ENCODE measurements around the gene HELLS. TPM values are rescaled to one million over a fixed set of nuclear protein-coding genes. Genes with fewer than 3 reads are reported as not detected.
"Not testable (repeated sequence)": the region's sequence is repeated elsewhere in the genome, so short reads cannot be mapped to it uniquely, and the experiment has no call there.

The HELLS gene
- total RNA-seq, 2 donors from 2014 or later, result 3.0 to 3.9 TPM

- no peak for DNase-seq
- no peak for ATAC-seq
- TF ChIP-seq CTCF (IDR thresholded peaks at IDR 0.05) (no peak), POLR2A (IDR thresholded peaks at IDR 0.05) (no peak)
- intact Hi-C loops (cut with DNase I), result no loop called here
- Histone ChIP-seq H3K27me3 (no peaks in the 10 kb centered on the region), H3K4me3 (peak overlapping the region; percentile 49 to 76), H3K36me3 (replicated peaks in 1 of 2; ENCODE audit: insufficient read depth in 1 of 2, low read depth in 2 of 2) (no peaks in the 10 kb centered on the region), H3K4me1 (peaks cover 21% of the 10 kb centered on the region), H3K9me3 (no peaks in the 10 kb centered on the region), H3K27ac (peak overlapping the region in 2 of 4 donors; percentile 59 to 80)
- 1% methylated on average over 24 to 25 of the region's 25 CpGs for WGBS, 2 donors
Measured at GRCh38 chr10:94546049-94546900, 687 bp downstream of the HELLS start.

- no peak for TF ChIP-seq CTCF (IDR thresholded peaks at IDR 0.05)
- no peak for TF ChIP-seq POLR2A (IDR thresholded peaks at IDR 0.05)
- DNase-seq, result no peak
- intact Hi-C loops (cut with DNase I), result no loop called here
Measured at GRCh38 chr10:94546901-94547185, 1.3 kb downstream of the HELLS start.

GRCh38 chr10:94549221-94549620 lies 3.6 kb downstream of the HELLS start:
- Histone ChIP-seq H3K4me1 (peaks cover 20% of the 10 kb centered on the region), H3K4me3 (no peak overlapping the region), H3K27me3 (no peaks in the 10 kb centered on the region), H3K36me3 (replicated peaks in 1 of 2; ENCODE audit: insufficient read depth in 1 of 2, low read depth in 2 of 2) (no peaks in the 10 kb centered on the region), H3K27ac (no peak overlapping the region), H3K9me3 (no peaks in the 10 kb centered on the region)
- DNase-seq (no peak), ATAC-seq (no peak)
- intact Hi-C loops (cut with DNase I), result no loop called here
- TF ChIP-seq POLR2A (IDR thresholded peaks at IDR 0.05) (no peak), CTCF (IDR thresholded peaks at IDR 0.05) (no peak)

More at GRCh38 chr10:94546901-94547185, 1.3 kb downstream of the HELLS start:
- no peaks in the 10 kb centered on the region for H3K27me3 ChIP-seq
- no peaks in the 10 kb centered on the region for H3K36me3 ChIP-seq (replicated peaks in 1 of 2; ENCODE audit: insufficient read depth in 1 of 2, low read depth in 2 of 2)
- 27 to 47% methylated on average over 1 of the region's 1 CpG for WGBS, 2 donors
- H3K27ac ChIP-seq, result no peak overlapping the region
- ATAC-seq, result no peak
- no peak overlapping the region for H3K4me3 ChIP-seq
- H3K4me1 ChIP-seq, result peaks cover 21% of the 10 kb centered on the region
- no peaks in the 10 kb centered on the region for H3K9me3 ChIP-seq

DNA sequence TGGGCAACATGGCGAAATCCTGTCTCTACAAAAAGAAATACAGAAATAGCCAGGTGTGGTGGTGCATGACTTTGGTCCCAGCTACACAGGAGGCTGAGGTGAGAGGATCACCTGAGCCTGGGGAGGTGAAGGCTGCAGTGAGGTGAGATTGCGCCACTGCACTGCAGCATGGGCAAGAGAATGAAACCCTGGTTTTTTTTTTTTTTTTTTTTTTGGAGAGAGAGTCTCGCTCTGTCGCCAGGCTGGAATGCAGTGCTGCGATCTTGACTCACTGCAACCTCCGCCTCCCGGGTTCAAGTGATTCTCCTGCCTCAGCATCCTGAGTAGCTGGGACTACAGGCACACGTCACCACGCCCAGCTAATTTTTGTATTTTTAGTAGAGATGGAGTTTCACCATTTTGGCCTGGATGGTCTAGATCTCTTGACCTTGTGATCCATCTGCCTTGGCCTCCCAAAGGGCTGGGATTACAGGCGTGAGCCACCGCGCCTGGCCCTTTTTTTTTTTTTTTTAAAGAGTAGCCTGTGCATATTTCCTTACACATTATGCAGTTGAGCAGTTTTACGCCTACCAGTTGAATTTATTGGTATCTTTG lies 22.2 kb downstream of the HELLS start:
- H3K36me3 ChIP-seq (replicated peaks in 1 of 2; ENCODE audit: insufficient read depth in 1 of 2, low read depth in 2 of 2); H3K4me1 ChIP-seq; ATAC-seq; H3K4me3 ChIP-seq; DNase-seq; H3K9me3 ChIP-seq; intact Hi-C loops (cut with DNase I); H3K27me3 ChIP-seq; H3K27ac ChIP-seq: not testable (repeated sequence)
- 94 to 96% methylated on average over 13 of the region's 13 CpGs for WGBS, 2 donors

- no peak overlapping the region for H3K27ac ChIP-seq
- H3K4me1 ChIP-seq, result no peaks in the 10 kb centered on the region
- intact Hi-C loops (cut with DNase I), result no loop called here
- DNase-seq (no peak), ATAC-seq (no peak)
- no peaks in the 10 kb centered on the region for H3K27me3 ChIP-seq
- no peaks in the 10 kb centered on the region for H3K36me3 ChIP-seq (replicated peaks in 1 of 2; ENCODE audit: insufficient read depth in 1 of 2, low read depth in 2 of 2)
- TF ChIP-seq CTCF (IDR thresholded peaks at IDR 0.05) (no peak), POLR2A (IDR thresholded peaks at IDR 0.05) (no peak)
- no peak overlapping the region for H3K4me3 ChIP-seq
- H3K9me3 ChIP-seq, result no peaks in the 10 kb centered on the region
Measured at GRCh38 chr10:94571081-94571480, 25.5 kb downstream of the HELLS start.
